CD14-positive monocyte (primary cell): ENCODE measurements around the gene KCNQ1. TPM values are rescaled to one million over a fixed set of nuclear protein-coding genes. Genes with fewer than 3 reads are reported as not detected.

Source experiments
- DNase-seq, 3 donors: peaks; one replicate each; pipeline ENCODE4 v3.0.0-alpha.2; 2011 to 2022
- H2AFZ ChIP-seq: 2 replicates; pipeline ENCODE4 v1.6.0; 2012; ENCODE audit warnings: mild to moderate bottlenecking, low read depth, low read length, inconsistent platforms; ENCODE audit not compliant: insufficient read depth, poor library complexity, severe bottlenecking
- H3K27ac ChIP-seq, 2 donors: 1 replicate in 1 of 2; 2 replicates in 1 of 2; pipeline ENCODE4 v1.5.1; 2012 to 2013; ENCODE audit warnings: low read length in 2 of 2, control low read depth in 1 of 2, inconsistent platforms in 1 of 2, low read depth in 1 of 2, mild to moderate bottlenecking in 1 of 2
- H3K27me3 ChIP-seq, 2 donors: one replicate each; pipeline versions ENCODE4 v1.6.0 to v1.6.1; 2011 to 2013; ENCODE audit warnings: low read length in 2 of 2; ENCODE audit not compliant: control insufficient read depth in 2 of 2, insufficient read depth in 2 of 2
- H3K36me3 ChIP-seq, 2 donors: replicated peaks in 1 of 2; 1 replicate in 1 of 2; 2 replicates in 1 of 2; pipeline versions ENCODE4 v1.5.1 to v1.6.1; 2012 to 2013; ENCODE audit warnings: low read length in 2 of 2, control low read depth in 1 of 2, inconsistent platforms in 1 of 2, mild to moderate bottlenecking in 1 of 2; ENCODE audit not compliant: insufficient read depth in 2 of 2, control insufficient read depth in 1 of 2
- H3K4me1 ChIP-seq, 2 donors: 1 replicate in 1 of 2; 2 replicates in 1 of 2; pipeline versions ENCODE4 v1.5.1 to v1.6.1; 2012 to 2013; ENCODE audit warnings: low read length in 2 of 2, control low read depth in 1 of 2, inconsistent platforms in 1 of 2, mild to moderate bottlenecking in 1 of 2, moderate library complexity in 1 of 2; ENCODE audit not compliant: insufficient read depth in 2 of 2, control insufficient read depth in 1 of 2
- H3K4me2 ChIP-seq: replicated peaks from 2 replicates; pipeline ENCODE3; 2012; ENCODE audit warnings: low read length, moderate library complexity, mild to moderate bottlenecking; ENCODE audit not compliant: poor library complexity, severe bottlenecking; ENCODE audit errors: extremely low read depth
- H3K4me3 ChIP-seq, 3 experiments: fragments of 200-600 bp in 1 of 3; sonication (generic) in 1 of 3; replicated peaks in 1 of 3; 1 replicate in 2 of 3; 2 replicates in 1 of 3; pipeline ENCODE4 v1.5.1; 2011 to 2013; ENCODE audit warnings: low read length in 3 of 3, mild to moderate bottlenecking in 3 of 3, control low read depth in 2 of 3, low read depth in 2 of 3, inconsistent platforms in 1 of 3, moderate library complexity in 1 of 3
- H3K79me2 ChIP-seq: 2 replicates; pipeline ENCODE4 v1.6.0; 2012; ENCODE audit warnings: mild to moderate bottlenecking, control low read depth, inconsistent platforms, low read length, moderate library complexity; ENCODE audit not compliant: insufficient read depth
- H3K9ac ChIP-seq: 2 replicates; pipeline ENCODE4 v1.6.0; 2017; ENCODE audit warnings: low read length, mild to moderate bottlenecking; ENCODE audit not compliant: insufficient read depth, poor library complexity, severe bottlenecking
- H3K9me3 ChIP-seq, 2 donors: replicated peaks in 1 of 2; 1 replicate in 1 of 2; 2 replicates in 1 of 2; pipeline versions ENCODE4 v1.5.1 to v1.6.1; 2012 to 2013; ENCODE audit warnings: low read length in 2 of 2, control low read depth in 1 of 2; ENCODE audit not compliant: control insufficient read depth in 1 of 2, insufficient read depth in 1 of 2
- H4K20me1 ChIP-seq: 2 replicates; pipeline ENCODE4 v1.6.0; 2012; ENCODE audit warnings: mild to moderate bottlenecking, low read length, control low read depth, moderate library complexity; ENCODE audit not compliant: insufficient read depth
- H3K27ac Mint-ChIP-seq, 7 donors: one replicate each; pipeline ENCODE4 v1.8.0; 2020; ENCODE audit warnings: mild to moderate bottlenecking in 7 of 7, mixed read lengths in 7 of 7, moderate library complexity in 6 of 7, inconsistent platforms in 2 of 7
- H3K27me3 Mint-ChIP-seq, 3 donors: one replicate each; pipeline ENCODE4 v1.8.0; 2021 to 2022; ENCODE audit warnings: low read depth in 3 of 3, mild to moderate bottlenecking in 3 of 3, mixed read lengths in 3 of 3, moderate library complexity in 3 of 3, inconsistent platforms in 1 of 3
- H3K36me3 Mint-ChIP-seq, 2 donors: one replicate each; pipeline ENCODE4 v1.8.0; 2020; ENCODE audit warnings: mixed read lengths in 2 of 2, inconsistent platforms in 1 of 2, mild to moderate bottlenecking in 1 of 2
- H3K4me1 Mint-ChIP-seq: one replicate; pipeline ENCODE4 v1.8.0; 2020; ENCODE audit warnings: mild to moderate bottlenecking, mixed read lengths
- H3K4me3 Mint-ChIP-seq, 2 donors: one replicate each; pipeline ENCODE4 v1.8.0; 2020; ENCODE audit warnings: mild to moderate bottlenecking in 2 of 2, mixed read lengths in 2 of 2, moderate library complexity in 1 of 2
- H3K9me3 Mint-ChIP-seq, 7 donors: one replicate each; pipeline ENCODE4 v1.8.0; 2020 to 2022; ENCODE audit warnings: mixed read lengths in 7 of 7, mild to moderate bottlenecking in 6 of 7, moderate library complexity in 6 of 7, inconsistent platforms in 2 of 7
- CTCF ChIP-seq: fragments of 200-600 bp; IDR thresholded peaks from one replicate; pipeline ENCODE4 v1.8.0; 2022; ENCODE audit warnings: antibody characterized with exemption, mild to moderate bottlenecking
- WGBS: methylation state at CpG from one replicate; pipeline ENCODE4 v1.1.5; 2013; ENCODE audit warnings: missing lambda C conversion rate; ENCODE audit not compliant: insufficient coverage; 5-methylcytosine and 5-hydroxymethylcytosine counted together
- intact Hi-C, 2 donors: fragments of 100-400 bp; cut with micrococcal nuclease; formaldehyde crosslinking; loops; one replicate each; pipeline versions ENCODE4 v1.15.0 to v1.15.1; 2023
- polyA plus RNA-seq, 3 donors: library from polyadenylated mRNA; depleted of rRNA in 1 of 3; unstranded in 2 of 3; stranded (reverse) in 1 of 3; fragments of 300-500 nt in 2 of 3; fragments of >200 nt in 1 of 3; fragmentation: Illumina TruSeq in 2 of 3; gene quantifications; 1 replicate in 2 of 3; 2 replicates in 1 of 3; pipeline ENCODE4 v1.2.3, GENCODE V29; 2012 to 2021

KCNQ1 gene
- polyA plus RNA-seq, 3 donors: 14.9 to 31.8 (median 21.6) TPM

GRCh38 chr11:2519517-2519861 lies 74.7 kb downstream of the KCNQ1 start:
- Mint-ChIP-seq H3K27me3 (peaks cover 0 to 2% (median 1%) of the 10 kb centered on the region in 3 donors), H3K4me1 (peaks cover 8% of the 10 kb centered on the region), H3K9me3 (no peaks in the 10 kb centered on the region), H3K27ac (no peak overlapping the region), H3K4me3 (no peak overlapping the region), H3K36me3 (peaks cover 31 to 55% of the 10 kb centered on the region in 2 donors)
- Histone ChIP-seq H3K9me3 (no peaks in the 10 kb centered on the region), H3K27ac (no peak overlapping the region), H3K4me2 (no peak overlapping the region), H2AFZ (no peak overlapping the region), H3K4me3 (no peak overlapping the region), H3K27me3 (no peaks in the 10 kb centered on the region), H3K36me3 (peaks cover 3 to 27% of the 10 kb centered on the region in 2 donors), H3K79me2 (no peaks in the 10 kb centered on the region), H4K20me1 (peaks cover 95% of the 10 kb centered on the region), H3K9ac (no peak overlapping the region), H3K4me1 (peaks cover 5 to 7% of the 10 kb centered on the region in 2 donors)
- 100% methylated on average over 2 of the region's 2 CpGs for WGBS
- TF ChIP-seq CTCF: no peak
- no peak for DNase-seq
- intact Hi-C loops: no loop called here

GRCh38 chr11:2519862-2520735 lies 75.3 kb downstream of the KCNQ1 start:
- peak in 1 of 3 donors; percentile 1 for DNase-seq
- no peak overlapping the region for H3K4me2 ChIP-seq

More at GRCh38 chr11:2519862-2520735, 75.3 kb downstream of the KCNQ1 start:
- no peak for TF ChIP-seq CTCF
- Mint-ChIP-seq H3K27ac (no peak overlapping the region), H3K4me3 (no peak overlapping the region), H3K4me1 (peaks cover 14% of the 10 kb centered on the region), H3K9me3 (no peaks in the 10 kb centered on the region), H3K36me3 (peaks cover 35 to 61% of the 10 kb centered on the region in 2 donors), H3K27me3 (peaks cover 0 to 2% (median 1%) of the 10 kb centered on the region in 3 donors)
- Histone ChIP-seq H3K79me2 (no peaks in the 10 kb centered on the region), H3K4me3 (no peak overlapping the region), H3K27ac (no peak overlapping the region), H4K20me1 (peaks cover 95% of the 10 kb centered on the region), H3K27me3 (no peaks in the 10 kb centered on the region), H3K9ac (no peak overlapping the region), H3K4me1 (peaks cover 11 to 13% of the 10 kb centered on the region in 2 donors), H3K36me3 (peaks cover 3 to 27% of the 10 kb centered on the region in 2 donors), H2AFZ (no peak overlapping the region), H3K9me3 (no peaks in the 10 kb centered on the region)
- intact Hi-C loops: loop anchor here (10.0 kb wide), 1 partner anchor 325 kb away; no protein-coding TSS in a partner anchor
- 94% methylated on average over 23 of the region's 24 CpGs for WGBS
